Nephron (organoid): Measurements from ENCODE around the gene MICAL2.

Source experiments
- H3K27ac Mint-ChIP-seq, 3 experiments: 2 replicates each; pipeline ENCODE4 v1.8.0; 2020; ENCODE audit warnings: mixed read lengths in 3 of 3, mild to moderate bottlenecking in 2 of 3, moderate library complexity in 1 of 3
- H3K27me3 Mint-ChIP-seq: 2 replicates; pipeline ENCODE4 v1.8.0; 2021; ENCODE audit warnings: low read depth, mild to moderate bottlenecking, moderate library complexity, mixed read lengths
- H3K36me3 Mint-ChIP-seq: 2 replicates; pipeline ENCODE4 v1.8.0; 2020; ENCODE audit warnings: low read depth, mixed read lengths
- H3K4me1 Mint-ChIP-seq: 2 replicates; pipeline ENCODE4 v1.8.0; 2020; ENCODE audit warnings: mixed read lengths
- H3K4me3 Mint-ChIP-seq, 3 experiments: 2 replicates each; pipeline ENCODE4 v1.8.0; 2020; ENCODE audit warnings: mild to moderate bottlenecking in 3 of 3, mixed read lengths in 3 of 3, moderate library complexity in 2 of 3
- H3K9me3 Mint-ChIP-seq: 2 replicates; pipeline ENCODE4 v1.8.0; 2020; ENCODE audit warnings: mixed read lengths
- CTCF ChIP-seq, 3 experiments: fragments of 200-600 bp; sonication (generic); IDR thresholded peaks; one replicate each; pipeline ENCODE4 v1.5.0; 2021; ENCODE audit warnings: antibody characterized with exemption in 3 of 3; ENCODE audit not compliant: unreplicated experiment in 3 of 3

MICAL2 gene

GRCh38 chr11:12123799-12124198, 13.4 kb downstream of the MICAL2 start:
- Mint-ChIP-seq H3K4me1 (peaks cover 32% of the 10 kb centered on the region), H3K36me3 (no peaks in the 10 kb centered on the region), H3K27me3 (peaks cover 23% of the 10 kb centered on the region), H3K9me3 (no peaks in the 10 kb centered on the region), H3K4me3 (no peak overlapping the region), H3K27ac (peak overlapping the region in 2 of 3 experiments; percentile 7 to 21)
- TF ChIP-seq CTCF (IDR thresholded peaks at IDR 0.05; ENCODE audit: unreplicated experiment in 3 of 3): no peak

GRCh38 chr11:12124306-12124705, 13.9 kb downstream of the MICAL2 start:
- H3K4me3 Mint-ChIP-seq: no peak overlapping the region
- no peaks in the 10 kb centered on the region for H3K9me3 Mint-ChIP-seq
- H3K27ac Mint-ChIP-seq: peak overlapping the region in 2 of 3 experiments; percentile 4 to 7
- TF ChIP-seq CTCF (IDR thresholded peaks at IDR 0.05; ENCODE audit: unreplicated experiment in 3 of 3): no peak
- no peaks in the 10 kb centered on the region for H3K36me3 Mint-ChIP-seq
- H3K4me1 Mint-ChIP-seq: peaks cover 27% of the 10 kb centered on the region
- peaks cover 23% of the 10 kb centered on the region for H3K27me3 Mint-ChIP-seq

- peaks cover 15% of the 10 kb centered on the region for H3K4me1 Mint-ChIP-seq
- no peak overlapping the region for H3K27ac Mint-ChIP-seq
- no peaks in the 10 kb centered on the region for H3K9me3 Mint-ChIP-seq
- peaks cover 18% of the 10 kb centered on the region for H3K27me3 Mint-ChIP-seq
- H3K36me3 Mint-ChIP-seq: no peaks in the 10 kb centered on the region
- no peak overlapping the region for H3K4me3 Mint-ChIP-seq
- TF ChIP-seq CTCF (IDR thresholded peaks at IDR 0.05; ENCODE audit: unreplicated experiment in 3 of 3): no peak
Measured at GRCh38 chr11:12125609-12126149, 15.3 kb downstream of the MICAL2 start.

- no peaks in the 10 kb centered on the region for H3K9me3 Mint-ChIP-seq
- H3K27ac Mint-ChIP-seq: no peak overlapping the region
- H3K4me1 Mint-ChIP-seq: peaks cover 9% of the 10 kb centered on the region
- TF ChIP-seq CTCF (IDR thresholded peaks at IDR 0.05; ENCODE audit: unreplicated experiment in 3 of 3): no peak
- H3K36me3 Mint-ChIP-seq: no peaks in the 10 kb centered on the region
- no peak overlapping the region for H3K4me3 Mint-ChIP-seq
- H3K27me3 Mint-ChIP-seq: peaks cover 14% of the 10 kb centered on the region
Measured at GRCh38 chr11:12126344-12127019, 16.1 kb downstream of the MICAL2 start.

- Mint-ChIP-seq H3K27me3 (peaks cover 18% of the 10 kb centered on the region), H3K27ac (no peak overlapping the region), H3K4me1 (peaks cover 5% of the 10 kb centered on the region), H3K9me3 (no peaks in the 10 kb centered on the region), H3K36me3 (no peaks in the 10 kb centered on the region), H3K4me3 (no peak overlapping the region)
- no peak for TF ChIP-seq CTCF (IDR thresholded peaks at IDR 0.05; ENCODE audit: unreplicated experiment in 3 of 3)
Measured at GRCh38 chr11:12127206-12127898, 17.0 kb downstream of the MICAL2 start.
